ENCODE measurements around the gene TRIM62. TPM values are rescaled to one million over a fixed set of nuclear protein-coding genes. Genes with fewer than 3 reads are reported as not detected.

TRIM62 gene
- total and polyA plus RNA-seq, 4 donors: 2.6 to 6.7 (median 4.3) TPM

GRCh38 chr1:33225586-33225985 lies 43.7 kb upstream of the TRIM62 start:
- no peak for DNase-seq
- no peak overlapping the region for H3K4me3 ChIP-seq
- H3K9me3 ChIP-seq (ENCODE audit: control insufficient read depth in 4 of 4, insufficient read depth in 3 of 4, low read length in 3 of 4): peaks cover 0 to 2% (median 0%) of the 10 kb centered on the region in 4 donors
- H3K36me3 ChIP-seq (ENCODE audit: control insufficient read depth in 4 of 4, insufficient read depth in 4 of 4, low read length in 4 of 4): no peaks in the 10 kb centered on the region
- ATAC-seq (ENCODE audit: insufficient read depth, low FRiP score): no peak
- no peak overlapping the region for H3K27ac ChIP-seq (ENCODE audit: low read depth in 1 of 2, low read length in 1 of 2)
- WGBS, 2 donors: 83 to 87% methylated on average over 1 of the region's 1 CpG
- H3K4me1 ChIP-seq (ENCODE audit: control insufficient read depth in 5 of 5, insufficient read depth in 5 of 5, low read length in 5 of 5): peaks cover 0 to 8% (median 5%) of the 10 kb centered on the region in 5 donors
- no peaks in the 10 kb centered on the region for H3K27me3 ChIP-seq (ENCODE audit: control insufficient read depth in 3 of 3, insufficient read depth in 3 of 3, low read length in 2 of 3)
- no peak overlapping the region for H3K9ac ChIP-seq (ENCODE audit: insufficient read depth in 1 of 2, low read length in 2 of 2)
- TF ChIP-seq, protein P1, sequence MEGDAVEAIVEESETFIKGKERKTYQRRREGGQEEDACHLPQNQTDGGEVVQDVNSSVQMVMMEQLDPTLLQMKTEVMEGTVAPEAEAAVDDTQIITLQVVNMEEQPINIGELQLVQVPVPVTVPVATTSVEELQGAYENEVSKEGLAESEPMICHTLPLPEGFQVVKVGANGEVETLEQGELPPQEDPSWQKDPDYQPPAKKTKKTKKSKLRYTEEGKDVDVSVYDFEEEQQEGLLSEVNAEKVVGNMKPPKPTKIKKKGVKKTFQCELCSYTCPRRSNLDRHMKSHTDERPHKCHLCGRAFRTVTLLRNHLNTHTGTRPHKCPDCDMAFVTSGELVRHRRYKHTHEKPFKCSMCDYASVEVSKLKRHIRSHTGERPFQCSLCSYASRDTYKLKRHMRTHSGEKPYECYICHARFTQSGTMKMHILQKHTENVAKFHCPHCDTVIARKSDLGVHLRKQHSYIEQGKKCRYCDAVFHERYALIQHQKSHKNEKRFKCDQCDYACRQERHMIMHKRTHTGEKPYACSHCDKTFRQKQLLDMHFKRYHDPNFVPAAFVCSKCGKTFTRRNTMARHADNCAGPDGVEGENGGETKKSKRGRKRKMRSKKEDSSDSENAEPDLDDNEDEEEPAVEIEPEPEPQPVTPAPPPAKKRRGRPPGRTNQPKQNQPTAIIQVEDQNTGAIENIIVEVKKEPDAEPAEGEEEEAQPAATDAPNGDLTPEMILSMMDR (IDR thresholded peaks at IDR 0.05; ENCODE audit: control extremely low read depth, extremely low read depth): no peak

- DNase-seq: no peak
- Histone ChIP-seq H3K4me3 (no peak overlapping the region), H3K9ac (ENCODE audit: insufficient read depth in 1 of 2, low read length in 2 of 2) (no peak overlapping the region), H3K27me3 (ENCODE audit: control insufficient read depth in 3 of 3, insufficient read depth in 3 of 3, low read length in 2 of 3) (no peaks in the 10 kb centered on the region), H3K27ac (ENCODE audit: low read depth in 1 of 2, low read length in 1 of 2) (no peak overlapping the region), H3K36me3 (ENCODE audit: control insufficient read depth in 4 of 4, insufficient read depth in 4 of 4, low read length in 4 of 4) (no peaks in the 10 kb centered on the region), H3K4me1 (ENCODE audit: control insufficient read depth in 5 of 5, insufficient read depth in 5 of 5, low read length in 5 of 5) (peaks cover 0 to 10% (median 5%) of the 10 kb centered on the region in 5 donors), H3K9me3 (ENCODE audit: control insufficient read depth in 4 of 4, insufficient read depth in 3 of 4, low read length in 3 of 4) (peaks cover 0 to 2% (median 0%) of the 10 kb centered on the region in 4 donors)
- ATAC-seq (ENCODE audit: insufficient read depth, low FRiP score): no peak
- TF ChIP-seq, protein P1 (IDR thresholded peaks at IDR 0.05; ENCODE audit: control extremely low read depth, extremely low read depth): no peak
- WGBS, 2 donors: 86 to 89% methylated on average over 2 of the region's 2 CpGs
These were observed 42.4 kb upstream of the TRIM62 start for GRCh38 chr1:33224166-33224707.

- Histone ChIP-seq H3K4me3 (no peak overlapping the region), H3K27me3 (ENCODE audit: control insufficient read depth in 3 of 3, insufficient read depth in 3 of 3, low read length in 2 of 3) (no peaks in the 10 kb centered on the region), H3K4me1 (ENCODE audit: control insufficient read depth in 5 of 5, insufficient read depth in 5 of 5, low read length in 5 of 5) (peaks cover 0 to 10% (median 0%) of the 10 kb centered on the region in 5 donors), H3K36me3 (ENCODE audit: control insufficient read depth in 4 of 4, insufficient read depth in 4 of 4, low read length in 4 of 4) (no peaks in the 10 kb centered on the region), H3K9ac (ENCODE audit: insufficient read depth in 1 of 2, low read length in 2 of 2) (no peak overlapping the region), H3K9me3 (ENCODE audit: control insufficient read depth in 4 of 4, insufficient read depth in 3 of 4, low read length in 3 of 4) (peaks cover 0 to 2% (median 0%) of the 10 kb centered on the region in 4 donors), H3K27ac (ENCODE audit: low read depth in 1 of 2, low read length in 1 of 2) (no peak overlapping the region)
- ATAC-seq (ENCODE audit: insufficient read depth, low FRiP score) (no peak), DNase-seq (no peak)
- TF ChIP-seq, protein P1 (IDR thresholded peaks at IDR 0.05; ENCODE audit: control extremely low read depth, extremely low read depth): no peak
- WGBS, 2 donors: 88 to 98% methylated on average over 1 of the region's 1 CpG
These were observed 40.5 kb upstream of the TRIM62 start for GRCh38 chr1:33222381-33222780.

- no peak overlapping the region for H3K27ac ChIP-seq (ENCODE audit: low read depth in 1 of 2, low read length in 1 of 2)
- H3K4me1 ChIP-seq (ENCODE audit: control insufficient read depth in 5 of 5, insufficient read depth in 5 of 5, low read length in 5 of 5): peaks cover 0 to 10% (median 0%) of the 10 kb centered on the region in 5 donors
- ATAC-seq (ENCODE audit: insufficient read depth, low FRiP score) (no peak), DNase-seq (no peak)
- WGBS, 2 donors: 67 to 78% methylated on average over 2 of the region's 2 CpGs
- no peaks in the 10 kb centered on the region for H3K27me3 ChIP-seq (ENCODE audit: control insufficient read depth in 3 of 3, insufficient read depth in 3 of 3, low read length in 2 of 3)
- H3K36me3 ChIP-seq (ENCODE audit: control insufficient read depth in 4 of 4, insufficient read depth in 4 of 4, low read length in 4 of 4): no peaks in the 10 kb centered on the region
- H3K9ac ChIP-seq (ENCODE audit: insufficient read depth in 1 of 2, low read length in 2 of 2): no peak overlapping the region
- H3K4me3 ChIP-seq: no peak overlapping the region
- TF ChIP-seq, protein P1 (IDR thresholded peaks at IDR 0.05; ENCODE audit: control extremely low read depth, extremely low read depth): no peak
- peaks cover 0 to 2% (median 0%) of the 10 kb centered on the region in 4 donors for H3K9me3 ChIP-seq (ENCODE audit: control insufficient read depth in 4 of 4, insufficient read depth in 3 of 4, low read length in 3 of 4)
These were observed 39.5 kb upstream of the TRIM62 start for GRCh38 chr1:33221385-33221758.
